NOMO-1 treated with DMSO at 0.1 percent for 48 hours (cell line): ENCODE data around the gene EIF2D.
A peak's percentile ranks its signal among the peaks of the same experiment; 100 is the strongest.
"Not testable (repeated sequence)": the region's sequence is repeated elsewhere in the genome, so short reads cannot be mapped to it uniquely, and the experiment has no call there.

ENCODE experiments used
- DNase-seq: peaks from one replicate; lab custom pipeline; 2025; ENCODE audit not compliant: unreplicated experiment; lab: John Stamatoyannopoulos, UW

The EIF2D gene

GRCh38 chr1:206635978-206636345 lies 23.7 kb upstream of the EIF2D start:
- DNase-seq: no peak

- peak; percentile 65 for DNase-seq
These were observed 23.1 kb upstream of the EIF2D start, which contains the start of gene DYRK3 for GRCh38 chr1:206635080-206635977. TSS of gene DYRK3 (plus strand) at chr1:206635536. CDS start at chr1:206635704, 168 bp downstream.

- DNase-seq: peak; percentile 42
These were observed 22.3 kb upstream of the EIF2D start for GRCh38 chr1:206634365-206635079.

GRCh38 chr1:206633708-206634121 lies 21.4 kb upstream of the EIF2D start:
- DNase-seq: peak; percentile 38

GRCh38 chr1:206631085-206631509 lies 18.8 kb upstream of the EIF2D start:
- DNase-seq: peak; percentile 35

- DNase-seq: no peak
These were observed 16.7 kb upstream of the EIF2D start for GRCh38 chr1:206628916-206629315.

- not testable (repeated sequence) for DNase-seq
These were observed 14.1 kb upstream of the EIF2D start for GRCh38 chr1:206626396-206626795.

GRCh38 chr1:206609229-206609991 lies 2.9 kb downstream of the EIF2D start:
- DNase-seq: no peak

GRCh38 chr1:206608108-206608698 lies 4.1 kb downstream of the EIF2D start:
- DNase-seq: peak; percentile 18

- DNase-seq: peak; percentile 18
These were observed 5.4 kb downstream of the EIF2D start for GRCh38 chr1:206606867-206607266.

- DNase-seq: no peak
These were observed 7.4 kb downstream of the EIF2D start for GRCh38 chr1:206604861-206605260.

- DNase-seq: no peak
These were observed 11.7 kb downstream of the EIF2D start for GRCh38 chr1:206600527-206600926.

GRCh38 chr1:206596319-206596666 lies 16.0 kb downstream of the EIF2D start:
- DNase-seq: no peak

GRCh38 chr1:206595581-206596318 lies 16.5 kb downstream of the EIF2D start:
- DNase-seq: no peak

GRCh38 chr1:206593351-206593925 lies 18.8 kb downstream of the EIF2D start:
- DNase-seq: no peak

- no peak for DNase-seq
These were observed 20.6 kb downstream of the EIF2D start for GRCh38 chr1:206591696-206592095.

GRCh38 chr1:206591226-206591625 lies 21.0 kb downstream of the EIF2D start:
- no peak for DNase-seq

- DNase-seq: peak; percentile 21
These were observed 22.1 kb downstream of the EIF2D start for GRCh38 chr1:206590025-206590758.

GRCh38 chr1:206589206-206589605 lies 23.1 kb downstream of the EIF2D start:
- no peak for DNase-seq
